Heart left ventricle (tissue), 16 donors: Measurements from ENCODE around the gene MYO5B. TPM values are rescaled to one million over a fixed set of nuclear protein-coding genes. Genes with fewer than 3 reads are reported as not detected.

Source experiments
- ATAC-seq, 4 donors: fragments of 200-7000 bp; cut with Tn5 transposase; one replicate each; pipeline ENCODE4 v1.9.1; 2020 to 2022; ENCODE audit warnings: moderate library complexity in 4 of 4, mild to moderate bottlenecking in 3 of 4, moderate number of reproducible peaks in 1 of 4
- DNase-seq, 5 donors: peaks; one replicate each; pipeline ENCODE4 v3.0.0-alpha.2; 2020
- H3K27ac ChIP-seq, 12 donors: fragments of 200-600 bp; sonication (generic) in 4 of 12; one replicate each; pipeline versions ENCODE4 v1.5.0 to v1.8.0; 2016 to 2022; ENCODE audit warnings: mild to moderate bottlenecking in 2 of 12
- H3K27me3 ChIP-seq, 9 donors: fragments of 200-600 bp; sonication (generic) in 2 of 9; one replicate each; pipeline versions ENCODE4 v1.5.1 to v1.8.0; 2016 to 2022; ENCODE audit warnings: mild to moderate bottlenecking in 3 of 9
- H3K36me3 ChIP-seq, 9 donors: fragments of 200-600 bp; sonication (generic) in 2 of 9; one replicate each; pipeline versions ENCODE4 v1.5.0 to v1.8.0; 2018 to 2022; ENCODE audit warnings: mild to moderate bottlenecking in 2 of 9
- H3K4me1 ChIP-seq, 12 donors: fragments of 200-600 bp; sonication (generic) in 4 of 12; one replicate each; pipeline versions ENCODE4 v1.5.0 to v1.8.0; 2016 to 2022; ENCODE audit warnings: mild to moderate bottlenecking in 3 of 12
- H3K4me3 ChIP-seq, 12 donors: fragments of 200-600 bp; sonication (generic) in 4 of 12; one replicate each; pipeline versions ENCODE4 v1.5.0 to v1.8.0; 2017 to 2022; ENCODE audit warnings: mild to moderate bottlenecking in 9 of 12, moderate library complexity in 4 of 12
- H3K9me3 ChIP-seq, 12 donors: fragments of 200-600 bp; sonication (generic) in 4 of 12; one replicate each; pipeline versions ENCODE4 v1.5.0 to v1.8.0; 2016 to 2022; ENCODE audit warnings: mild to moderate bottlenecking in 1 of 12
- CTCF ChIP-seq, 12 donors: fragments of 200-600 bp; sonication (generic) in 4 of 12; IDR thresholded peaks; one replicate each; pipeline versions ENCODE4 v1.5.0 to v1.8.0; 2018 to 2022; ENCODE audit warnings: antibody characterized with exemption in 12 of 12, mild to moderate bottlenecking in 5 of 12
- POLR2A ChIP-seq, 2 donors: fragments of 450-650 bp; IDR thresholded peaks; one replicate each; pipeline ENCODE4 v1.6.1; 2017; ENCODE audit warnings: antibody characterized with exemption in 2 of 2, mild to moderate bottlenecking in 2 of 2, moderate library complexity in 2 of 2
- WGBS, 4 donors: extraction: QIAGEN DNeasy Blood & Tissue Kit in 2 of 4; methylation state at CpG; one replicate each; pipeline versions ENCODE4 v1.1.5 to v1.1.7; 2013 to 2018; 5-methylcytosine and 5-hydroxymethylcytosine counted together
- intact Hi-C, 10 donors: fragments of 100-400 bp; cut with DNase I; formaldehyde crosslinking; loops; one replicate each; pipeline versions ENCODE4 v1.11.1 to v1.14.2; 2022
- polyA plus RNA-seq, 2 donors: library from polyadenylated mRNA; stranded (reverse); fragments of 200-250 nt; gene quantifications; one replicate each; pipeline ENCODE4 v1.2.3, GENCODE V29; 2013
- total RNA-seq, 9 donors: library from RNA; depleted of rRNA in 2 of 9; stranded (reverse); fragments of >200 nt in 2 of 9; fragmentation: NEBNext Ultra II Directional in 3 of 9; extraction: Animal tissue kit (Norgen Biotek cat#: 25700) in 3 of 9; gene quantifications; one replicate each; pipeline versions ENCODE4 v1.1.0 to v1.2.4, GENCODE V29; 2016 to 2023
- donor health status: ischemic (EF 13 %, LVEDD 7.1; RV severe dilation, severe dysfunction).
- donor health status: healthy with polysubstance abuse.
- donor health status: DM: no; HTN: yes; CAD: no.
- donor health status: DM: no; HTN: no; CAD: no.
- donor health status: ischemic (EF 25% LVEDD 6.9; RV normal size, moderate dysfunction).
- donor health status: ischemic (EF 25% LVEDD 5.7; RV mildly dilated, moderate dysfunction).
- donor health status: healthy.
- donor health status: DM: yes; HTN: yes; CAD: no.
- donor health status: ischemic (EF 35%, LVEDD 5.7; RV mildly dilated, moderate dysfunction).
- donor health status: nonischemic (EF 11% LVEDD 7.7; RV severe dilation, severe dysfunction).
- donor health status: DM: yes; HTN: yes; CAD: no.
- donor health status: PGD.
- donor health status: ischemic (EF 29% LVEDD 5.4; RV normal size, mild dysfunction).
- donor health status: nonischemic (EF 23%, LVEDD 6.1; RV moderate dilation, normal function).

The MYO5B gene
- total and polyA plus RNA-seq, 11 donors: 0.51 to 5.9 (median 1.4) TPM

DNA sequence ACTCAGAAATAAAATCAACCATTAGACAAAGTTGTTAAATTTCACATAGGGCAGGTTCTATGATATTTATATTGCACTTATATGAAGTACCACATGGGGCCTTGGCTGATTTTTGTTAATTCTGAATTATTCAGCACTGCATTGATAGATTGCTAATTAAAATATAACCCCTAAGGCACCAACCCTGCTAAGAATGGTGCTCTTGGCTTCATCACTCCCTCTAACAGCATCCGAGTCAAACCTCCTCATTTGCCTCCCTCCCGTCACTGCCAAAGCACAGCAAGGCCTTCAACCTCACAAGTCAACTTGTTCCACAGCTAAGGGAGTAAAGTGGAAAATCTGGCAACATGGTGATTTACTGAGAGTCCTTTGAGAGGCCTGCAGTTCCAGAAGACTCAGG lies 27.0 kb downstream of the MYO5B start:
- intact Hi-C loops: no loop called here
- TF ChIP-seq POLR2A (IDR thresholded peaks at IDR 0.05) (no peak), CTCF (IDR thresholded peaks at IDR 0.05) (no peak)
- H3K9me3 ChIP-seq: no peaks in the 10 kb centered on the region
- H3K27me3 ChIP-seq: peaks cover 0 to 8% (median 0%) of the 10 kb centered on the region in 9 donors
- no peak overlapping the region for H3K4me3 ChIP-seq
- no peak for DNase-seq
- no peaks in the 10 kb centered on the region for H3K36me3 ChIP-seq
- H3K4me1 ChIP-seq: no peaks in the 10 kb centered on the region
- no peak overlapping the region for H3K27ac ChIP-seq
- no peak for ATAC-seq
- WGBS, 4 donors: 79 to 87% (median 82%) methylated on average over 2 of the region's 2 CpGs

GRCh38 chr18:50166901-50167300 lies 28.0 kb downstream of the MYO5B start:
- peaks cover 0 to 16% (median 0%) of the 10 kb centered on the region in 9 donors for H3K27me3 ChIP-seq
- intact Hi-C loops: no loop called here
- no peaks in the 10 kb centered on the region for H3K9me3 ChIP-seq
- no peaks in the 10 kb centered on the region for H3K4me1 ChIP-seq
- H3K27ac ChIP-seq: no peak overlapping the region
- no peak overlapping the region for H3K4me3 ChIP-seq
- TF ChIP-seq CTCF (IDR thresholded peaks at IDR 0.05) (no peak), POLR2A (IDR thresholded peaks at IDR 0.05) (no peak)
- ATAC-seq (no peak), DNase-seq (no peak)
- 63 to 72% (median 70%) methylated on average over 3 of the region's 3 CpGs for WGBS, 4 donors
- H3K36me3 ChIP-seq: no peaks in the 10 kb centered on the region

- intact Hi-C loops: no loop called here
- no peak overlapping the region for H3K27ac ChIP-seq
- H3K36me3 ChIP-seq: no peaks in the 10 kb centered on the region
- H3K4me1 ChIP-seq: no peaks in the 10 kb centered on the region
- no peak for DNase-seq
- TF ChIP-seq POLR2A (IDR thresholded peaks at IDR 0.05): no peak
- no peak for TF ChIP-seq CTCF (IDR thresholded peaks at IDR 0.05)
- no peaks in the 10 kb centered on the region for H3K9me3 ChIP-seq
- no peak for ATAC-seq
- peaks cover 0 to 26% (median 3%) of the 10 kb centered on the region in 9 donors for H3K27me3 ChIP-seq
- H3K4me3 ChIP-seq: no peak overlapping the region
- WGBS, 4 donors: 46 to 86% (median 60%) methylated on average over 1 of the region's 1 CpG
Measured at GRCh38 chr18:50163505-50163904, 31.4 kb downstream of the MYO5B start.

- Histone ChIP-seq H3K4me1 (no peaks in the 10 kb centered on the region), H3K36me3 (no peaks in the 10 kb centered on the region), H3K4me3 (no peak overlapping the region), H3K27ac (no peak overlapping the region), H3K9me3 (no peaks in the 10 kb centered on the region), H3K27me3 (peaks cover 0 to 26% (median 3%) of the 10 kb centered on the region in 9 donors)
- no peak for TF ChIP-seq CTCF (IDR thresholded peaks at IDR 0.05)
- intact Hi-C loops: no loop called here
- ATAC-seq (no peak), DNase-seq (no peak)
- 45 to 55% (median 52%) methylated on average over 9 of the region's 9 CpGs for WGBS, 4 donors
Measured at GRCh38 chr18:50162486-50163304, 32.3 kb downstream of the MYO5B start.
